Liver (tissue), 9 donors: Measurements from ENCODE around the gene LHX2. TPM values are rescaled to one million over a fixed set of nuclear protein-coding genes. Genes with fewer than 3 reads are reported as not detected.

ENCODE experiments used
- DNase-seq: peaks from one replicate; pipeline ENCODE4 v3.0.0-alpha.2; 2017; ENCODE audit warnings: low spot score
- H3K27ac ChIP-seq, 2 donors: one replicate each; pipeline ENCODE4 v1.7.0; 2013; ENCODE audit warnings: inconsistent platforms in 2 of 2, low read length in 2 of 2, control low read depth in 1 of 2, low read depth in 1 of 2, mild to moderate bottlenecking in 1 of 2
- H3K27me3 ChIP-seq, 4 donors: one replicate each; pipeline versions ENCODE4 v1.6.1 to v1.7.0; 2013; ENCODE audit warnings: low read length in 3 of 4, inconsistent platforms in 1 of 4, mild to moderate bottlenecking in 1 of 4, moderate library complexity in 1 of 4; ENCODE audit not compliant: control insufficient read depth in 4 of 4, insufficient read depth in 4 of 4
- H3K36me3 ChIP-seq, 4 donors: one replicate each; pipeline versions ENCODE4 v1.6.1 to v1.7.0; 2013; ENCODE audit warnings: low read length in 3 of 4, mild to moderate bottlenecking in 3 of 4, low read depth in 1 of 4, moderate library complexity in 1 of 4; ENCODE audit not compliant: control insufficient read depth in 4 of 4, insufficient read depth in 3 of 4
- H3K4me1 ChIP-seq, 4 donors: one replicate each; pipeline versions ENCODE4 v1.6.1 to v1.7.0; 2013; ENCODE audit warnings: low read length in 3 of 4, mild to moderate bottlenecking in 3 of 4, moderate library complexity in 1 of 4; ENCODE audit not compliant: control insufficient read depth in 4 of 4, insufficient read depth in 4 of 4
- H3K4me3 ChIP-seq, 3 donors: one replicate each; pipeline versions ENCODE4 v1.6.1 to v1.7.0; 2013; ENCODE audit warnings: low read length in 3 of 3, control low read depth in 1 of 3, low read depth in 1 of 3, mild to moderate bottlenecking in 1 of 3
- H3K9ac ChIP-seq, 2 donors: one replicate each; pipeline ENCODE4 v1.7.0; 2013; ENCODE audit warnings: low read length in 2 of 2, mild to moderate bottlenecking in 2 of 2, moderate library complexity in 2 of 2, control low read depth in 1 of 2, low read depth in 1 of 2
- H3K9me3 ChIP-seq, 4 donors: one replicate each; pipeline versions ENCODE4 v1.6.1 to v1.7.0; 2013; ENCODE audit warnings: low read length in 3 of 4; ENCODE audit not compliant: control insufficient read depth in 4 of 4
- CTCF ChIP-seq: fragments of 150-350 bp; IDR thresholded peaks from 2 replicates; pipeline ENCODE4 v1.5.1; 2017; ENCODE audit warnings: improper control_type of control experiment, low read depth, low read length; ENCODE audit not compliant: missing input control
- EGR1 ChIP-seq, 2 donors: IDR thresholded peaks; 2 replicates each; pipeline ENCODE4 v1.6.1; 2016 to 2018; ENCODE audit warnings: antibody characterized with exemption in 2 of 2, low read depth in 2 of 2
- FOXA1 ChIP-seq: IDR thresholded peaks from 2 replicates; pipeline ENCODE4 v1.6.1; 2016; ENCODE audit warnings: antibody characterized with exemption
- GABPA ChIP-seq, 2 donors: IDR thresholded peaks in 1 of 2; conservative IDR thresholded peaks in 1 of 2; 2 replicates each; pipeline ENCODE4 v1.6.1; 2016; ENCODE audit warnings: antibody characterized with exemption in 2 of 2, mild to moderate bottlenecking in 1 of 2, moderate library complexity in 1 of 2
- HNF4G ChIP-seq: IDR thresholded peaks from 2 replicates; pipeline ENCODE4 v1.6.1; 2016; ENCODE audit warnings: antibody characterized with exemption
- NR2F2 ChIP-seq: IDR thresholded peaks from 2 replicates; pipeline ENCODE4 v1.6.1; 2016; ENCODE audit warnings: antibody characterized with exemption
- SP1 ChIP-seq: IDR thresholded peaks from 2 replicates; pipeline ENCODE4 v1.6.1; 2018; ENCODE audit warnings: antibody characterized with exemption, mild to moderate bottlenecking
- TAF1 ChIP-seq: conservative IDR thresholded peaks from 2 replicates; pipeline ENCODE4 v1.6.1; 2016; ENCODE audit warnings: antibody characterized with exemption, mild to moderate bottlenecking
- YY1 ChIP-seq: IDR thresholded peaks from 2 replicates; pipeline ENCODE4 v1.6.1; 2016; ENCODE audit warnings: antibody characterized with exemption, mild to moderate bottlenecking
- ZBTB33 ChIP-seq: IDR thresholded peaks from 2 replicates; pipeline ENCODE4 v1.6.1; 2016; ENCODE audit warnings: antibody characterized with exemption
- WGBS: extraction: QIAGEN DNeasy Blood & Tissue Kit; methylation state at CpG from one replicate; pipeline ENCODE4 v1.1.7; 2013; 5-methylcytosine and 5-hydroxymethylcytosine counted together
- polyA plus RNA-seq, 2 donors: library from polyadenylated mRNA; stranded (reverse) in 1 of 2; unstranded in 1 of 2; fragments of 200-250 nt in 1 of 2; fragments of >200 nt in 1 of 2; fragmentation: Nextera tagmentation in 1 of 2; extraction: Ambion mirVana in 1 of 2; gene quantifications; one replicate each; pipeline versions ENCODE4 v1.2.1 to v1.2.3, GENCODE V29; 2013 to 2015
- total RNA-seq, 2 donors: library from RNA; depleted of rRNA; stranded (reverse); fragments of >200 nt; gene quantifications; one replicate each; pipeline ENCODE4 v1.2.3, GENCODE V29; 2014
- donor health status: healthy.
- donor health status: healthy.
- donor health status: healthy.
- donor health status: healthy.
- donor health status: healthy.

LHX2 gene
- total and polyA plus RNA-seq, 4 donors, result 2.0 to 2.5 (median 2.1) TPM

GRCh38 chr9:123998970-123999621 is 12.5 kb upstream of the LHX2 start:
- Histone ChIP-seq H3K9me3 (no peaks in the 10 kb centered on the region), H3K36me3 (no peaks in the 10 kb centered on the region), H3K27ac (no peak overlapping the region), H3K4me3 (peak overlapping the region in 1 of 3 donors; percentile 56), H3K27me3 (peaks cover 4 to 20% (median 12%) of the 10 kb centered on the region in 4 donors), H3K4me1 (peaks cover 2 to 22% (median 12%) of the 10 kb centered on the region in 4 donors), H3K9ac (no peak overlapping the region)
- DNase-seq, result no peak
- TF ChIP-seq HNF4G (no peak), FOXA1 (no peak), EGR1 (IDR thresholded peaks at IDR 0.05; ENCODE audit: low read depth in 2 of 2) (no peak), YY1 (no peak), ZBTB33 (no peak), TAF1 (no peak), CTCF (no peak), GABPA (IDR thresholded peaks at IDR 0.05 in 1 of 2, conservative IDR thresholded peaks at IDR 0.05 in 1 of 2) (no peak)
- 4% methylated on average over 43 of the region's 43 CpGs for WGBS

GRCh38 chr9:123999661-124000060 is 11.9 kb upstream of the LHX2 start:
- H3K9ac ChIP-seq, result no peak overlapping the region
- under 1% methylated on average over 64 of the region's 64 CpGs for WGBS
- H3K36me3 ChIP-seq, result no peaks in the 10 kb centered on the region
- peak overlapping the region in 1 of 3 donors; percentile 56 for H3K4me3 ChIP-seq
- TF ChIP-seq FOXA1 (no peak), NR2F2 (no peak)
- peaks cover 4 to 20% (median 12%) of the 10 kb centered on the region in 4 donors for H3K27me3 ChIP-seq
- H3K4me1 ChIP-seq, result peaks cover 2 to 22% (median 12%) of the 10 kb centered on the region in 4 donors
- no peak for DNase-seq
- H3K9me3 ChIP-seq, result no peaks in the 10 kb centered on the region
- no peak overlapping the region for H3K27ac ChIP-seq

- WGBS, result 5% methylated on average over 35 of the region's 35 CpGs
- Histone ChIP-seq H3K9ac (no peak overlapping the region), H3K27ac (no peak overlapping the region), H3K4me3 (peak overlapping the region in 1 of 3 donors; percentile 56), H3K4me1 (peaks cover 2 to 22% (median 12%) of the 10 kb centered on the region in 4 donors), H3K27me3 (peaks cover 6 to 21% (median 13%) of the 10 kb centered on the region in 4 donors), H3K9me3 (peaks cover 0 to 2% (median 0%) of the 10 kb centered on the region in 4 donors), H3K36me3 (no peaks in the 10 kb centered on the region)
- TF ChIP-seq SP1, result no peak
- DNase-seq, result no peak
These were observed 11.3 kb upstream of the LHX2 start for GRCh38 chr9:124000161-124000783.
